GM12878 (cell line): Measurements from ENCODE around the gene HTRA3. TPM values are rescaled to one million over a fixed set of nuclear protein-coding genes. Genes with fewer than 3 reads are reported as not detected.

ENCODE experiments used
- ATAC-seq: fragments of 200-7000 bp; cut with Tn5 transposase; 3 replicates; pipeline ENCODE4 v1.9.1; 2020; ENCODE audit warnings: mild to moderate bottlenecking, moderate library complexity
- BruUV-seq: library from RNA; stranded (reverse); fragments of 400-500 nt; replicated peaks from 2 replicates; lab custom pipeline; 2021; lab: Mats Ljungman, UMichigan
- CTCF ChIA-PET: fragments of 300-600 bp; sonication (Branson Sonifier 250); formaldehyde crosslinking; extraction: SDS; loops from one replicate; lab custom pipeline; 2021; ENCODE audit warnings: inconsistent platforms; lab: Yijun Ruan, JAX
- POLR2A ChIA-PET: fragments of 350-600 bp; formaldehyde crosslinking; extraction: SDS; loops from one replicate; lab custom pipeline; 2021; ENCODE audit warnings: inconsistent platforms; lab: Charles Lee
- RAD21 ChIA-PET: fragments of 300-600 bp; sonication (Branson Sonifier 250); formaldehyde crosslinking; loops from one replicate; lab custom pipeline; 2023; ENCODE audit warnings: antibody characterized with exemption; ENCODE audit not compliant: unreplicated experiment; lab: Charles Lee
- SMC1A ChIA-PET: fragments of 300-600 bp; sonication (Branson Sonifier 250); formaldehyde crosslinking; loops from one replicate; lab custom pipeline; 2023; ENCODE audit not compliant: unreplicated experiment, uncharacterized antibody; lab: Charles Lee
- DNase-seq: peaks from one replicate; pipeline ENCODE4 v3.0.0-alpha.2; 2011; ENCODE audit warnings: low read depth, low spot score
- FAIRE-seq: peaks from 3 replicates; lab custom pipeline; 2011; peaks lifted over from hg19 to GRCh38; lab: Jason Lieb, UNC
- H2AFZ ChIP-seq: 2 replicates; pipeline ENCODE4 v1.6.0; 2011; ENCODE audit warnings: low read depth, low read length, control low read depth; ENCODE audit not compliant: control insufficient read depth
- H3K27ac ChIP-seq: 2 replicates; pipeline ENCODE4 v1.5.1; 2011; ENCODE audit warnings: control low read depth; ENCODE audit not compliant: control insufficient read depth, insufficient read depth
- H3K27me3 ChIP-seq, 2 experiments: replicated peaks in 1 of 2; 2 replicates each; pipeline versions ENCODE4 v1.6.0 to v1.6.1; 2011; ENCODE audit warnings: low read length in 1 of 2; ENCODE audit not compliant: control insufficient read depth in 2 of 2, insufficient read depth in 2 of 2
- H3K36me3 ChIP-seq, 2 experiments: 2 replicates each; pipeline ENCODE4 v1.5.1; 2011; ENCODE audit warnings: low read length in 1 of 2; ENCODE audit not compliant: control insufficient read depth in 2 of 2, insufficient read depth in 2 of 2
- H3K4me1 ChIP-seq: 2 replicates; pipeline ENCODE4 v1.6.1; 2011; ENCODE audit warnings: mild to moderate bottlenecking, low read length, moderate library complexity, mixed read lengths; ENCODE audit not compliant: control insufficient read depth, insufficient read depth
- H3K4me2 ChIP-seq: 2 replicates; pipeline ENCODE4 v1.6.0; 2011; ENCODE audit warnings: control low read depth; ENCODE audit not compliant: control insufficient read depth, insufficient read depth
- H3K4me3 ChIP-seq: fragments of 200-600 bp; sonication (generic); 2 replicates; pipeline ENCODE4 v1.5.1; 2016
- H3K79me2 ChIP-seq: 2 replicates; pipeline ENCODE4 v1.6.0; 2011; ENCODE audit warnings: low read length; ENCODE audit not compliant: control insufficient read depth, insufficient read depth
- H3K9ac ChIP-seq: 2 replicates; pipeline ENCODE4 v1.8.0; 2011; ENCODE audit warnings: low read length, control low read depth, mixed read lengths; ENCODE audit not compliant: control insufficient read depth, insufficient read depth
- H3K9me3 ChIP-seq: replicated peaks from 3 replicates; pipeline ENCODE4 v1.5.1; 2011; ENCODE audit warnings: mild to moderate bottlenecking, low read length; ENCODE audit not compliant: control insufficient read depth, insufficient read depth
- H4K20me1 ChIP-seq: 2 replicates; pipeline ENCODE4 v1.6.0; 2011; ENCODE audit not compliant: control insufficient read depth, insufficient read depth
- CBX5 ChIP-seq: sonication (generic); IDR thresholded peaks from 2 replicates; pipeline ENCODE4 v1.6.1; 2016; ENCODE audit warnings: low read depth, moderate library complexity, mild to moderate bottlenecking, inconsistent platforms
- ESRRA ChIP-seq: IDR thresholded peaks from 2 replicates; pipeline ENCODE4 v1.6.1; 2012; ENCODE audit warnings: mild to moderate bottlenecking, low read length, improper control_type of control experiment
- ETV6 ChIP-seq, 2 experiments: fragments of 450-650 bp in 1 of 2; IDR thresholded peaks in 1 of 2; conservative IDR thresholded peaks in 1 of 2; 2 replicates each; pipeline ENCODE4 v1.6.1; 2014; ENCODE audit warnings: antibody characterized with exemption in 1 of 2, borderline replicate concordance in 1 of 2, low read depth in 1 of 2, mild to moderate bottlenecking in 1 of 2, moderate library complexity in 1 of 2
- NFIC ChIP-seq: IDR thresholded peaks from 2 replicates; pipeline ENCODE4 v1.6.1; 2012; ENCODE audit warnings: low read depth, mild to moderate bottlenecking, inconsistent platforms, low read length, moderate library complexity
- RELA ChIP-seq: fragments of 450-650 bp; IDR thresholded peaks from 2 replicates; pipeline ENCODE4 v1.8.0; 2014; ENCODE audit warnings: borderline replicate concordance; ENCODE audit not compliant: partially characterized antibody
- ZSCAN29 ChIP-seq: fragments of 450-650 bp; IDR thresholded peaks from 2 replicates; pipeline ENCODE4 v1.6.1; 2017; ENCODE audit warnings: mild to moderate bottlenecking, moderate library complexity
- WGBS: methylation state at CpG from one replicate; pipeline ENCODE4 v1.1.6; 2016; ENCODE audit warnings: low lambda C conversion rate; ENCODE audit not compliant: insufficient replicate concordance, insufficient coverage; ENCODE audit errors: missing lambda C conversion rate; 5-methylcytosine and 5-hydroxymethylcytosine counted together
- in situ Hi-C: fragments of 300-500 bp; cut with MboI; formaldehyde crosslinking; loops from 9 replicates; pipeline ENCODE4 v1.14.3; 2018; ENCODE audit warnings: mixed read lengths
- intact Hi-C: fragments of 100-400 bp; cut with micrococcal nuclease; formaldehyde crosslinking; loops from one replicate; pipeline ENCODE4 v1.14.2; 2022; ENCODE audit not compliant: unreplicated experiment
- polyA plus RNA-seq, 11 experiments: library from polyadenylated mRNA; depleted of rRNA in 4 of 11; unstranded in 6 of 11; stranded (reverse) in 5 of 11; fragments of >200 nt; fragmentation: Nextera tagmentation in 4 of 11; fragmentation: Illumina TruSeq in 1 of 11; extraction: Ambion mirVana in 4 of 11; extraction: Trizol in 1 of 11; gene quantifications; 1 replicate in 1 of 11; 2 replicates in 10 of 11; pipeline versions ENCODE4 v1.2.1 to v1.2.3, GENCODE V29; 2011 to 2016; ENCODE audit warnings: inconsistent platforms in 2 of 11, missing spikeins in 2 of 11, low read depth in 1 of 11
- total RNA-seq, 4 experiments: library from RNA; depleted of rRNA in 3 of 4; stranded (reverse); fragments of >200 nt in 3 of 4; fragmentation: Illumina TruSeq in 1 of 4; extraction: Trizol in 1 of 4; gene quantifications; 2 replicates each; pipeline versions ENCODE4 v1.2.1 to v1.2.3, GENCODE V29; 2013 to 2021
- TF ChIP-seq, protein P1 (sequence below): IDR thresholded peaks from 2 replicates; pipeline ENCODE4 v1.6.1; 2011; ENCODE audit warnings: borderline replicate concordance, low read depth, mild to moderate bottlenecking, moderate library complexity, low read length; ENCODE audit not compliant: insufficient read depth, poor library complexity, severe bottlenecking
- TF ChIP-seq, protein P2 (sequence below): IDR thresholded peaks from 2 replicates; pipeline ENCODE4 v1.6.1; 2012; ENCODE audit warnings: low read length, inconsistent platforms

HTRA3 gene
- total and polyA plus RNA-seq, 10 of the 15 experiments (the other 5 are each of a cell fraction or from before 2014, with no cell fraction given) = 0.04 to 1.2 (median 0.08) TPM; not detected in 7

DNA sequence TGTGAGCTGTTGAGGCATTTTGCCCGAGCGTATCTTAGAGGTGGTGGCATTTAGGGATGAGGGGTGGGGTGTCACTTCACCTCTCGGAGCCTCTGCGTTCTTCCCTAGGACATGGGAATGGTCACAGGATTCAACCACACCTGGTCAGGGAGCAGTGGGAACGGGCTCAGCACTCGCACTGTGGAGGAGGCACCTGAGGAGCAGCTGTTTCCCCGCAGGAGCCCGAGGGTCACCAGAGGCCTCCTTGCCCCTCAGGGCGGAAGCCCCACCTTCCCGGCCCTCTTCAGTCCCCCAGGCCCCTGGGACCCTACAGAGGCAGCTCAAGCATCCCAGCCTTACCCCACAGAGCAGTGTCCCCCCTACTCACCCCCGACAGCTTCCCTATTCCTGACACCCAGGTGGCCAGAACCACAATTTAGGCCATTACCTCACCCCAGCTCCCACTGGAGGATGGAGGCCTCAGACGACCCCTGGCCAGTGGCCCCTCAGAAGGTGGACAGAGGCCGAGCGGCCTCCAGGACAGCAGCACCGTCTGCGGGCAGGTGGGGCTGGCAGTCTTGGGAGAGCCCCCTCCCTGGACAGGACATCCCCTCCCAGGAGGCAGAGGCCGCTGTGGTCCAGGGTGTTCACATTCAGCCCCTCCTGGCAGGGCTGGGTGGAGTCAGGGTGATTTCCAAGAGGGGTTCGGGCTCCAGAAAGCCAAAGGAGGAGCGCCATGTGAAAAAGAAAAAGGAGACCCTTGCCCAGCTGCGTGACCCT is 4.2 kb upstream of the HTRA3 start:
- intact Hi-C loops (no loop called here), in situ Hi-C loops (loop anchor here (10.0 kb wide), 1 partner anchor 329 kb away; the partner anchor contains the start of gene CPZ)
- H3K4me1 ChIP-seq = no peaks in the 10 kb centered on the region
- H3K9ac ChIP-seq = no peak overlapping the region
- no peak for ATAC-seq
- no peaks in the 10 kb centered on the region for H4K20me1 ChIP-seq
- no peaks in the 10 kb centered on the region for H3K79me2 ChIP-seq
- H3K4me3 ChIP-seq = no peak overlapping the region
- FAIRE-seq = no peak
- ChIA-PET CTCF (interaction anchor here (1.1 to 2.7 kb wide), 3 partner anchors 89 to 143 kb away, joined by 3 to 24 read pairs (median 5); no protein-coding TSS in a partner anchor), RAD21 (interaction anchor here (1.0 to 4.4 kb wide), 3 partner anchors 23 to 137 kb away, joined by 3 to 16 read pairs (median 5); no protein-coding TSS in a partner anchor), SMC1A (no interaction called here), POLR2A (no interaction called here)
- peaks cover under 1 to 3% of the 10 kb centered on the region in 2 experiments; a peak in 3 of 4 replicates for H3K27me3 ChIP-seq
- H2AFZ ChIP-seq = no peak overlapping the region
- no peak overlapping the region for H3K27ac ChIP-seq
- DNase-seq = no peak
- TF ChIP-seq CBX5 (no peak), NFIC (no peak), ZSCAN29 (no peak), RELA (no peak), ETV6 (conservative IDR thresholded peaks at IDR 0.05 in 1 of 2, IDR thresholded peaks at IDR 0.05 in 1 of 2; ENCODE audit: borderline replicate concordance in 1 of 2, low read depth in 1 of 2) (no peak), ESRRA (no peak)
- TF ChIP-seq, protein P1, sequence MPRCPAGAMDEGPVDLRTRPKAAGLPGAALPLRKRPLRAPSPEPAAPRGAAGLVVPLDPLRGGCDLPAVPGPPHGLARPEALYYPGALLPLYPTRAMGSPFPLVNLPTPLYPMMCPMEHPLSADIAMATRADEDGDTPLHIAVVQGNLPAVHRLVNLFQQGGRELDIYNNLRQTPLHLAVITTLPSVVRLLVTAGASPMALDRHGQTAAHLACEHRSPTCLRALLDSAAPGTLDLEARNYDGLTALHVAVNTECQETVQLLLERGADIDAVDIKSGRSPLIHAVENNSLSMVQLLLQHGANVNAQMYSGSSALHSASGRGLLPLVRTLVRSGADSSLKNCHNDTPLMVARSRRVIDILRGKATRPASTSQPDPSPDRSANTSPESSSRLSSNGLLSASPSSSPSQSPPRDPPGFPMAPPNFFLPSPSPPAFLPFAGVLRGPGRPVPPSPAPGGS = no peak
- TF ChIP-seq, protein P2, sequence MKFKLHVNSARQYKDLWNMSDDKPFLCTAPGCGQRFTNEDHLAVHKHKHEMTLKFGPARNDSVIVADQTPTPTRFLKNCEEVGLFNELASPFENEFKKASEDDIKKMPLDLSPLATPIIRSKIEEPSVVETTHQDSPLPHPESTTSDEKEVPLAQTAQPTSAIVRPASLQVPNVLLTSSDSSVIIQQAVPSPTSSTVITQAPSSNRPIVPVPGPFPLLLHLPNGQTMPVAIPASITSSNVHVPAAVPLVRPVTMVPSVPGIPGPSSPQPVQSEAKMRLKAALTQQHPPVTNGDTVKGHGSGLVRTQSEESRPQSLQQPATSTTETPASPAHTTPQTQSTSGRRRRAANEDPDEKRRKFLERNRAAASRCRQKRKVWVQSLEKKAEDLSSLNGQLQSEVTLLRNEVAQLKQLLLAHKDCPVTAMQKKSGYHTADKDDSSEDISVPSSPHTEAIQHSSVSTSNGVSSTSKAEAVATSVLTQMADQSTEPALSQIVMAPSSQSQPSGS = no peak
- H3K9me3 ChIP-seq = no peaks in the 10 kb centered on the region
- H3K36me3 ChIP-seq = no peaks in the 10 kb centered on the region
- H3K4me2 ChIP-seq = no peak overlapping the region
- WGBS = 28% methylated on average over 20 of the region's 20 CpGs
- BruUV-seq = no TSS peak
